ENCODE data around the gene TBX19. TPM values are rescaled to one million over a fixed set of nuclear protein-coding genes. Genes with fewer than 3 reads are reported as not detected.

TBX19 gene
- total RNA-seq (2021) (1.5 and 2.0 TPM in 2 replicates), Bru-seq, nascent RNA (percentile 40 among the genes with signal in this experiment), BruChase-seq, experiment 1, labeled RNA remaining after a 2-hour chase (percentile 64 among the genes with signal in this experiment), BruChase-seq, experiment 2, labeled RNA remaining after a 6-hour chase (percentile 44 among the genes with signal in this experiment)
- long read RNA-seq, partial matches to known transcripts, result 2 of 6 reads
- long read RNA-seq, other reads (novel, unspliced or antisense), result 4 of 6 reads

DNA sequence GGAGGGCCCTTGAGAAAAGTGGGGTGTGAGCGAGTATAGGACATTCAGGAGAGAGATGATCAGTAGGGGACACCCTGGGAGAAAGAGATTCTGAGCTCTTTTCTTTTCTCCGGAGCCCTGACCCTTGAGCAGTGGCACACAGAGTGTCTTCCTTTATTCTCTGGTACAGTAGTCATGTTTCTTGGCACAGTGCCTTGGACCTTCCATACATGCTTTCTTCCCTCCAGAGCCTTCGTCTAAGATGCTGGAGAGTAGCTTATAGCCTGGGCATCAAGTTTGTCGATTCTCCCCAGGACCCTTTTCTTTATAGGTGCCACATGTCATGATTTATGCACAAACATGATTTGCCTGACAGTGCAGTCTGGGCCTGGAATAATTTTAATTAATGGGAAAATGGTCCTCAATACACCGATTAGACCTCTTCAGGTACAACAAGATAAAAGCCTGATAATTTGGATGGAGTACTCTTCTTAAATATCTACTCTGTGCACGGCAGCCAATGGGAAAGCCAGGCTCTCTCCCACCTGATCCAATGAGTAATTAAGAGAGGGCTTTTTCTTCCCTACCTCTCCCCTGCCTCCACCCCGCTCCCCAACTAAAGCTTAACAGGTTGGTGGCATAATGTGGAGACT, at the start of gene TBX19:
Gene TBX19, plus strand, starts transcription at position 582 of the 632 bp plus-strand sequence. CDS start 214 bp downstream, outside the sequence.
- intact Hi-C loops (cut with micrococcal nuclease; ENCODE audit: unreplicated experiment), result no loop called here
- no peak for TF ChIP-seq EZH2 (IDR thresholded peaks at IDR 0.05; ENCODE audit: low read depth)
- TF ChIP-seq, protein P1, sequence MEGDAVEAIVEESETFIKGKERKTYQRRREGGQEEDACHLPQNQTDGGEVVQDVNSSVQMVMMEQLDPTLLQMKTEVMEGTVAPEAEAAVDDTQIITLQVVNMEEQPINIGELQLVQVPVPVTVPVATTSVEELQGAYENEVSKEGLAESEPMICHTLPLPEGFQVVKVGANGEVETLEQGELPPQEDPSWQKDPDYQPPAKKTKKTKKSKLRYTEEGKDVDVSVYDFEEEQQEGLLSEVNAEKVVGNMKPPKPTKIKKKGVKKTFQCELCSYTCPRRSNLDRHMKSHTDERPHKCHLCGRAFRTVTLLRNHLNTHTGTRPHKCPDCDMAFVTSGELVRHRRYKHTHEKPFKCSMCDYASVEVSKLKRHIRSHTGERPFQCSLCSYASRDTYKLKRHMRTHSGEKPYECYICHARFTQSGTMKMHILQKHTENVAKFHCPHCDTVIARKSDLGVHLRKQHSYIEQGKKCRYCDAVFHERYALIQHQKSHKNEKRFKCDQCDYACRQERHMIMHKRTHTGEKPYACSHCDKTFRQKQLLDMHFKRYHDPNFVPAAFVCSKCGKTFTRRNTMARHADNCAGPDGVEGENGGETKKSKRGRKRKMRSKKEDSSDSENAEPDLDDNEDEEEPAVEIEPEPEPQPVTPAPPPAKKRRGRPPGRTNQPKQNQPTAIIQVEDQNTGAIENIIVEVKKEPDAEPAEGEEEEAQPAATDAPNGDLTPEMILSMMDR (conservative IDR thresholded peaks at IDR 0.05), result no peak
- Histone ChIP-seq H3K9me3 (ENCODE audit: insufficient read depth, low read depth) (0 out of 2 replicates have a peak, but pooled peaks cover 3% of the 10 kb centered on the region), H3K9me2 (ENCODE audit: insufficient read depth) (no peaks in the 10 kb centered on the region), H3K27ac (no peak within 1 kb of the TSS), H3K4me1 (replicated peaks; ENCODE audit: insufficient read depth) (peaks cover 8% of the 10 kb centered on the region), H3K27me3 (ENCODE audit: insufficient read depth, low read depth) (no peaks in the 10 kb centered on the region), H3K4me3 (no peak within 1 kb of the TSS), H3F3A (ENCODE audit: insufficient read depth, low read depth) (peaks cover 3% of the 10 kb centered on the region; the same call in 1 of the 2 replicates), H4K20me1 (ENCODE audit: insufficient read depth) (no peaks in the 10 kb centered on the region), H2AFZ (no peak within 1 kb of the TSS), H3K36me3 (ENCODE audit: low read depth) (no peaks in the 10 kb centered on the region), H3K4me2 (no peak within 1 kb of the TSS), H3K79me2 (ENCODE audit: low read depth) (no peaks in the 10 kb centered on the region)
- DNase-seq, result no peak
- BruUV-seq (replicated peaks), result no TSS peak
- CTCF ChIA-PET, result no interaction called here
- POLR2A ChIA-PET (ENCODE audit: unreplicated experiment), result no interaction called here

DNA sequence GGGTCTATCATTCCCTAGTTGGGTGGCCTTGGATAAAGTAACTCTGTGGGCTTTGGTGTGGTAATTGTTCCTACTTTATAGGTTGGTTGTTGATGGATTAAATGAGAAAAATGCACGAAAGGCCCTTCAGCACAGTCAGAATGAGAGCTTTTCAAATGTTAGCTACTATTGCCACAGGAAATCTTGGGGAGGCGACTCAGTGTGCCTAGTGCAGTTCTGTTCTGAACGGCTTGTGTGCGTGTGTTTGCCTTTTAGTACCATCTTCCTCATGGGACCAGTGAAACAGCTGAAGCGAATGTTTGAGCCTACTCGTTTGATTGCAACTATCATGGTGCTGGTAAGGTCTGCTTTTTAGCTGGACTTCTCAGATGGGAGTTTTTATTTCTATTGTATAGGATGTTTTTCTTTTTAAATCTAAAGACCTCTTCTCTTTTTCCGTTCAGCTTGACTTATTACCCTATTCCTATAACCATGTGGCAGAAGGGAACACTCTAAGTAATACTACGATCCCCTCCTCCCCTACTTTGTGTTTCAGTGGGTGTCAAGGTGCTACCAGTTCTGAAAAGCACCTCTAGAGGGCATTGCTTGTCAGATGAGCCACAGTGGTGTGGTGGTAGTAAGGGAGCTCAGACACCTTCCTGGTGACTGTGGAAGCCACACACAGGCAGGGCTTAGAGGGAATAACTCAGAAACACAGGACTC, 45.7 kb upstream of the TBX19 start:
- H3K4me3 ChIP-seq, result no peak overlapping the region
- peaks cover 16% of the 10 kb centered on the region; the same call in 1 of the 2 replicates for H3K36me3 ChIP-seq (ENCODE audit: low read depth)
- H3K79me2 ChIP-seq (ENCODE audit: low read depth), result peaks cover 29% of the 10 kb centered on the region
- BruUV-seq (replicated peaks), result no TSS peak
- peaks cover 11% of the 10 kb centered on the region; the same call in 1 of the 2 replicates for H3F3A ChIP-seq (ENCODE audit: insufficient read depth, low read depth)
- no peak for DNase-seq
- no peaks in the 10 kb centered on the region; the same call in 1 of the 2 replicates for H4K20me1 ChIP-seq (ENCODE audit: insufficient read depth)
- H3K9me2 ChIP-seq (ENCODE audit: insufficient read depth), result no peaks in the 10 kb centered on the region
- H3K4me2 ChIP-seq, result no peak overlapping the region
- no peak overlapping the region for H3K27ac ChIP-seq
- no peak overlapping the region for H2AFZ ChIP-seq
- POLR2A ChIA-PET (ENCODE audit: unreplicated experiment), result no interaction called here
- no peak for TF ChIP-seq EZH2 (IDR thresholded peaks at IDR 0.05; ENCODE audit: low read depth)
- TF ChIP-seq, protein P1 (conservative IDR thresholded peaks at IDR 0.05), result peak; percentile 69
- intact Hi-C loops (cut with micrococcal nuclease; ENCODE audit: unreplicated experiment), result loop anchor here (1.0 to 5.0 kb wide), 4 partner anchors 67 to 202 kb away; no protein-coding TSS in a partner anchor
- no peaks in the 10 kb centered on the region for H3K27me3 ChIP-seq (ENCODE audit: insufficient read depth, low read depth)
- H3K4me1 ChIP-seq (replicated peaks; ENCODE audit: insufficient read depth), result peaks cover 17% of the 10 kb centered on the region
- CTCF ChIA-PET, result interaction anchor here (0.5 to 2.4 kb wide), 6 partner anchors 8 to 163 kb away, joined by 3 to 30 read pairs (median 4); no protein-coding TSS in a partner anchor
- H3K9me3 ChIP-seq (ENCODE audit: insufficient read depth, low read depth), result no peaks in the 10 kb centered on the region

DNA sequence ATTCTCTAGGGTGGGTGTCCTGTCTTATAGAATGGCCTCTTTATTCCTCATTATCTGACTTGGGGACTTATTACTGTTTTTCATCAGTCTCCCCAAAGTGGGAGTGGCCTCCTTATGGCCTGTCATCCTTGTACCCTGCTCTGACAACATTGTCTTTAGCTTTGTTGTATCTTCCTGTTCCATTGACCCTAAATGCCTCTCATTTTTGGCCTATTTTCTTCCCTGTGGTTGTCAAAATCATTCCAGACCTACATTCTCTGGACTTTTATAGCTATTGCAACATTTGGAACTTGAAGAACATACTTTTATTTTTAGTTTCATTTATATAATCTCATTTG, 45.2 kb upstream of the TBX19 start:
- ChIA-PET POLR2A (ENCODE audit: unreplicated experiment) (interaction anchor here (0.6 kb wide), 1 partner anchor 670 kb away, joined by 3 read pairs; no protein-coding TSS in a partner anchor), CTCF (interaction anchor here (0.5 to 2.4 kb wide), 8 partner anchors 8 to 163 kb away, joined by 3 to 30 read pairs (median 4); no protein-coding TSS in a partner anchor)
- Histone ChIP-seq H3K36me3 (ENCODE audit: low read depth) (peaks cover 16% of the 10 kb centered on the region; the same call in 1 of the 2 replicates), H3K9me3 (ENCODE audit: insufficient read depth, low read depth) (no peaks in the 10 kb centered on the region), H3K4me2 (no peak overlapping the region), H3K79me2 (ENCODE audit: low read depth) (peaks cover 25% of the 10 kb centered on the region), H4K20me1 (ENCODE audit: insufficient read depth) (no peaks in the 10 kb centered on the region; the same call in 1 of the 2 replicates), H3K4me1 (replicated peaks; ENCODE audit: insufficient read depth) (peaks cover 12% of the 10 kb centered on the region), H3K9me2 (ENCODE audit: insufficient read depth) (no peaks in the 10 kb centered on the region), H3K27me3 (ENCODE audit: insufficient read depth, low read depth) (no peaks in the 10 kb centered on the region), H3K4me3 (no peak overlapping the region), H3K27ac (no peak overlapping the region), H3F3A (ENCODE audit: insufficient read depth, low read depth) (peaks cover 11% of the 10 kb centered on the region; the same call in 1 of the 2 replicates), H2AFZ (no peak overlapping the region)
- TF ChIP-seq, protein P1 (conservative IDR thresholded peaks at IDR 0.05), result peak; percentile 26; the same call in 1 of the 2 replicates
- no peak for TF ChIP-seq EZH2 (IDR thresholded peaks at IDR 0.05; ENCODE audit: low read depth)
- DNase-seq, result no peak
- intact Hi-C loops (cut with micrococcal nuclease; ENCODE audit: unreplicated experiment), result loop anchor here (1.0 to 5.0 kb wide), 4 partner anchors 67 to 202 kb away; no protein-coding TSS in a partner anchor
- BruUV-seq (replicated peaks), result no TSS peak
